Psoas muscle (tissue), 8 donors: ENCODE results near the gene TMIGD1. TPM values are rescaled to one million over a fixed set of nuclear protein-coding genes. Genes with fewer than 3 reads are reported as not detected.

ENCODE experiments used
- ATAC-seq, 4 donors: fragments of 200-7000 bp; cut with Tn5 transposase; one replicate each; pipeline ENCODE4 v1.9.1; 2020; ENCODE audit warnings: moderate library complexity in 3 of 4, mild to moderate bottlenecking in 2 of 4
- DNase-seq, 2 donors: peaks; one replicate each; pipeline ENCODE4 v3.0.0-alpha.2; 2020
- H3K27ac ChIP-seq: fragments of 200-600 bp; one replicate; pipeline ENCODE4 v1.8.0; 2022
- H3K27me3 ChIP-seq, 3 donors: fragments of 200-600 bp in 1 of 3; one replicate each; pipeline versions ENCODE4 v1.6.1 to v1.8.0; 2013 to 2022; ENCODE audit warnings: low read length in 2 of 3, mild to moderate bottlenecking in 2 of 3, moderate library complexity in 1 of 3; ENCODE audit not compliant: insufficient read depth in 3 of 3
- H3K36me3 ChIP-seq, 2 donors: fragments of 200-600 bp in 1 of 2; one replicate each; pipeline versions ENCODE4 v1.6.1 to v1.8.0; 2013 to 2022; ENCODE audit warnings: low read depth in 1 of 2, mild to moderate bottlenecking in 1 of 2, moderate library complexity in 1 of 2; ENCODE audit not compliant: insufficient read depth in 1 of 2
- H3K4me1 ChIP-seq: fragments of 200-600 bp; one replicate; pipeline ENCODE4 v1.8.0; 2022
- H3K4me3 ChIP-seq: fragments of 200-600 bp; one replicate; pipeline ENCODE4 v1.8.0; 2022; ENCODE audit warnings: mild to moderate bottlenecking
- H3K9me3 ChIP-seq: fragments of 200-600 bp; one replicate; pipeline ENCODE4 v1.8.0; 2022
- WGBS, 3 donors: extraction: QIAGEN DNeasy Blood & Tissue Kit; methylation state at CpG; one replicate each; pipeline versions ENCODE4 v1.1.6 to v1.1.7; 2013; 5-methylcytosine and 5-hydroxymethylcytosine counted together
- intact Hi-C, 2 donors: fragments of 100-400 bp; cut with DNase I; formaldehyde crosslinking; loops; one replicate each; pipeline versions ENCODE4 v1.11.0 to v1.14.2; 2022
- polyA plus RNA-seq, 3 donors: library from polyadenylated mRNA; stranded (reverse); fragments of 200-250 nt; gene quantifications; one replicate each; pipeline ENCODE4 v1.2.3, GENCODE V29; 2013
- total RNA-seq, 4 donors: library from RNA; stranded (reverse); fragmentation: NEBNext Ultra II Directional in 2 of 4; extraction: Animal tissue kit (Norgen Biotek cat#: 25700) in 2 of 4; gene quantifications; one replicate each; pipeline versions ENCODE4 v1.2.1 to v1.2.4, GENCODE V29; 2021 to 2023
- TF ChIP-seq, protein P1 (sequence below): fragments of 200-600 bp; IDR thresholded peaks from one replicate; pipeline ENCODE4 v1.8.0; 2022; ENCODE audit warnings: antibody characterized with exemption
- donor health status: healthy with polysubstance abuse.
- donor health status: DM: no; HTN: no; CAD: no; lungs with moderate emphysema.
- donor health status: Bipolar disorder and iron deficiency.
- donor health status: healthy.
- donor health status: DM: yes; HTN: yes; CAD: no.
- donor health status: DM: no; HTN: no; CAD: no.
- donor health status: DM: no; HTN: no; CAD: no.
- donor health status: DM: yes; HTN: yes; CAD: no.

Gene TMIGD1
- total and polyA plus RNA-seq, 7 donors = not detected

GRCh38 chr17:30377574-30378240 is 43.9 kb upstream of the TMIGD1 start:
- ATAC-seq (no peak), DNase-seq (no peak)
- TF ChIP-seq, protein P1, sequence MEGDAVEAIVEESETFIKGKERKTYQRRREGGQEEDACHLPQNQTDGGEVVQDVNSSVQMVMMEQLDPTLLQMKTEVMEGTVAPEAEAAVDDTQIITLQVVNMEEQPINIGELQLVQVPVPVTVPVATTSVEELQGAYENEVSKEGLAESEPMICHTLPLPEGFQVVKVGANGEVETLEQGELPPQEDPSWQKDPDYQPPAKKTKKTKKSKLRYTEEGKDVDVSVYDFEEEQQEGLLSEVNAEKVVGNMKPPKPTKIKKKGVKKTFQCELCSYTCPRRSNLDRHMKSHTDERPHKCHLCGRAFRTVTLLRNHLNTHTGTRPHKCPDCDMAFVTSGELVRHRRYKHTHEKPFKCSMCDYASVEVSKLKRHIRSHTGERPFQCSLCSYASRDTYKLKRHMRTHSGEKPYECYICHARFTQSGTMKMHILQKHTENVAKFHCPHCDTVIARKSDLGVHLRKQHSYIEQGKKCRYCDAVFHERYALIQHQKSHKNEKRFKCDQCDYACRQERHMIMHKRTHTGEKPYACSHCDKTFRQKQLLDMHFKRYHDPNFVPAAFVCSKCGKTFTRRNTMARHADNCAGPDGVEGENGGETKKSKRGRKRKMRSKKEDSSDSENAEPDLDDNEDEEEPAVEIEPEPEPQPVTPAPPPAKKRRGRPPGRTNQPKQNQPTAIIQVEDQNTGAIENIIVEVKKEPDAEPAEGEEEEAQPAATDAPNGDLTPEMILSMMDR = no peak
- no peaks in the 10 kb centered on the region for H3K27me3 ChIP-seq
- no peaks in the 10 kb centered on the region for H3K36me3 ChIP-seq
- peaks cover 28% of the 10 kb centered on the region for H3K4me1 ChIP-seq
- 69 to 73% (median 72%) methylated on average over 11 of the region's 11 CpGs for WGBS, 3 donors
- H3K4me3 ChIP-seq = peak overlapping the region; percentile 95
- intact Hi-C loops = no loop called here
- peak overlapping the region; percentile 86 for H3K27ac ChIP-seq
- H3K9me3 ChIP-seq = no peaks in the 10 kb centered on the region

DNA sequence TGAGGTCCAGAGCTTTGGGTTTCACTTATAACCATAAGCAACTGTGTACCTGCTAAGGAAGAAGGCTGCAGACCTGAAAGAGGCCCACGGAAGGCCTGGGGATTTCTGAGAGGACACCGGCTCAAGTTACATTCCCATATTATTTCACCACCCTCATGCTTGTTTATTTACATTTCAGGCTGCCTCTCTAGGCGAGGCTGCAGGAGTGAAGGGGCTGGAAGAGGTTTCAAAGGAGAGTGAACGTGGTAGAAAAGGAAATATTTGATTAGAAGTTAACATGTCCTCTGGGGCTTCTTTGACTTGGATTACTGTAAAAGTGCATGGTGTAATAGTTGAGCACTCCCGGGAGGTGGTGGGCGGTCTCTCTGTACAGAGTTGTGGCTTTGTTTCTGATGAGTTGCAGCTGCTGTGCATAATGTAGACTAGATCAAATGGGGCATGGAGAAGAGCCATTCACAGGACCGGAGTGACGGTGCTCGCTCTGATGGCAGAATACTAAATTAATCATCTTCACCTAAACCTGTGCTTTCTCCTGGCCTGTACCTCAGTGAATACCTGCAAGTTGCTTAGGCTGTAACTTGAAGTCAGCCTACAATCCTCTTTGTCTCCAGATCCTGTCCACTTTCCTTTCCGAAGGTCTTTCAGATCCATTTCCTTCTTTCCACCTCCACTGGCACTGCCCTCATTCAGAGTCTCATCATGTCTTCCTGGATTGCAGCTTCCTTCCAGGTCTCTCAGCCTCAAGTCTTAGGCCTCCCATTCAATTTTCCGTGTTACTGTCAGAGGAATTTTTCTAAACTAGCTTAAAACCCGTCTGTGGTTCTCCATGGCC is 43.0 kb upstream of the TMIGD1 start:
- DNase-seq = no peak
- no peak overlapping the region for H3K4me3 ChIP-seq
- peaks cover 20% of the 10 kb centered on the region for H3K4me1 ChIP-seq
- no peaks in the 10 kb centered on the region for H3K36me3 ChIP-seq
- no peak overlapping the region for H3K27ac ChIP-seq
- TF ChIP-seq, protein P1 = no peak
- H3K9me3 ChIP-seq = no peaks in the 10 kb centered on the region
- ATAC-seq = no peak
- H3K27me3 ChIP-seq = no peaks in the 10 kb centered on the region
- intact Hi-C loops = no loop called here
- 61 to 67% (median 64%) methylated on average over 12 of the region's 12 CpGs for WGBS, 3 donors

GRCh38 chr17:30375661-30376060 is 41.8 kb upstream of the TMIGD1 start:
- Histone ChIP-seq H3K27me3 (no peaks in the 10 kb centered on the region), H3K27ac (no peak overlapping the region), H3K4me1 (peaks cover 9% of the 10 kb centered on the region), H3K36me3 (no peaks in the 10 kb centered on the region), H3K4me3 (no peak overlapping the region), H3K9me3 (no peaks in the 10 kb centered on the region)
- intact Hi-C loops = no loop called here
- TF ChIP-seq, protein P1 = no peak
- 98 to 100% (median 100%) methylated on average over 1 of the region's 1 CpG for WGBS, 3 donors
- DNase-seq (no peak), ATAC-seq (no peak)

DNA sequence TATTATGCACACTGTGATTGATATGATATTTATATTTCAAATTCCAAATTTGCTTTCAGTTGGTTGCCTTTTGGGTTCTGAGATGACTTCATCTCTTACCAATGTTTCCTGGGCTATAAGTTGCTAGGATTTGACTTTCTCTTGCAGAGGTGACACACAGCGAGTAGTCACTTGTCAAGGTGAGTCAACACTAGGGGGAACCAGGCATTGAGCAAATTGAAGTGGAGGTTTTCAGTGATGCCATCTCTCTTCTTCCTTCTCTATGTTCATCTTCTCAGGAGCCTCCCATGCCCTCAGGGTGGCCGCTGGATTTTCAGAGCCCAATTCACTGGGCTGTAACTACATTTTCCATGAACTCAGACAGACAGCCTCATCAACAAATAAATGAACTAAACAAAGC is 38.9 kb upstream of the TMIGD1 start:
- H3K27ac ChIP-seq = no peak overlapping the region
- H3K4me1 ChIP-seq = no peaks in the 10 kb centered on the region
- WGBS, 3 donors = 86 to 92% (median 90%) methylated on average over 2 of the region's 2 CpGs
- TF ChIP-seq, protein P1 = no peak
- no peak overlapping the region for H3K4me3 ChIP-seq
- H3K36me3 ChIP-seq = no peaks in the 10 kb centered on the region
- DNase-seq = no peak
- intact Hi-C loops = no loop called here
- no peaks in the 10 kb centered on the region for H3K27me3 ChIP-seq
- no peaks in the 10 kb centered on the region for H3K9me3 ChIP-seq
- ATAC-seq = no peak
